ENCODE results near the gene SYNE4. TPM values are rescaled to one million over a fixed set of nuclear protein-coding genes. Genes with fewer than 3 reads are reported as not detected.
"Not testable (repeated sequence)": the region's sequence is repeated elsewhere in the genome, so short reads cannot be mapped to it uniquely, and the experiment has no call there.

The SYNE4 gene
- total and polyA plus RNA-seq, 2 experiments from 2014 or later: 6.3 to 8.7 TPM

DNA sequence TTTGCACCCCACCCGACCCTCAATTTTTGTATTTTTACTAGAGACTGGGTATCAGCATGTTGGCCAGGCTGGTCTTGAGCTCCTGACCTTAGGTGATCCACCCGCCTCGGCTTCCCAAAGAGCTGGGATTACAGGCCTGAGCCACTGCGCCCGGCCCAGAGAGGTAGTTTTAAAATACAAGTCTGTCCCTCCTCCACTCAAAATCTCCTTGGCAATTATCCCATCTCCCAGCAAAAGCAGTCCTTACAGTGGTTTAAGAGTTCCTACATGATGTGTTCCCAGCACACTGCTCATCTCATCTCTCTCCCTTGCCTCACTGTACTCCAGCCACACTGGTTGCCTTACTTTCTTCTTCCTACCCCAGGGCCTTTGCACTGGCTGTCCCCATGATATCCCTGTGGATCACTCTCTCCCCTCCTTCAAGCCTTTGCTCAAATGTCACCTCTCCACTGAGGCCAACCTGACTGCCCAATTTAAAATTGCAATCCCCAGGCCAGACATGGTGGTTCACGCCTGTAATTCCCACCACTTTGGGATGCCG is 48.1 kb downstream of the SYNE4 start:
- H3K27me3 ChIP-seq: peaks cover 54% of the 10 kb centered on the region
- no peak for DNase-seq (ENCODE audit: low read depth in 1 of 2, low spot score in 1 of 2)
- no peaks in the 10 kb centered on the region for H3K36me3 ChIP-seq
- H3K4me1 ChIP-seq (ENCODE audit: low read depth): no peaks in the 10 kb centered on the region
- H3K4me3 ChIP-seq: no peak overlapping the region
- H3K9me3 ChIP-seq (ENCODE audit: low read depth): no peaks in the 10 kb centered on the region
- TF ChIP-seq, protein P1, sequence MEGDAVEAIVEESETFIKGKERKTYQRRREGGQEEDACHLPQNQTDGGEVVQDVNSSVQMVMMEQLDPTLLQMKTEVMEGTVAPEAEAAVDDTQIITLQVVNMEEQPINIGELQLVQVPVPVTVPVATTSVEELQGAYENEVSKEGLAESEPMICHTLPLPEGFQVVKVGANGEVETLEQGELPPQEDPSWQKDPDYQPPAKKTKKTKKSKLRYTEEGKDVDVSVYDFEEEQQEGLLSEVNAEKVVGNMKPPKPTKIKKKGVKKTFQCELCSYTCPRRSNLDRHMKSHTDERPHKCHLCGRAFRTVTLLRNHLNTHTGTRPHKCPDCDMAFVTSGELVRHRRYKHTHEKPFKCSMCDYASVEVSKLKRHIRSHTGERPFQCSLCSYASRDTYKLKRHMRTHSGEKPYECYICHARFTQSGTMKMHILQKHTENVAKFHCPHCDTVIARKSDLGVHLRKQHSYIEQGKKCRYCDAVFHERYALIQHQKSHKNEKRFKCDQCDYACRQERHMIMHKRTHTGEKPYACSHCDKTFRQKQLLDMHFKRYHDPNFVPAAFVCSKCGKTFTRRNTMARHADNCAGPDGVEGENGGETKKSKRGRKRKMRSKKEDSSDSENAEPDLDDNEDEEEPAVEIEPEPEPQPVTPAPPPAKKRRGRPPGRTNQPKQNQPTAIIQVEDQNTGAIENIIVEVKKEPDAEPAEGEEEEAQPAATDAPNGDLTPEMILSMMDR (IDR thresholded peaks at IDR 0.05; ENCODE audit: low read depth, low read length): no peak
- H3K27ac ChIP-seq: no peak overlapping the region

DNA sequence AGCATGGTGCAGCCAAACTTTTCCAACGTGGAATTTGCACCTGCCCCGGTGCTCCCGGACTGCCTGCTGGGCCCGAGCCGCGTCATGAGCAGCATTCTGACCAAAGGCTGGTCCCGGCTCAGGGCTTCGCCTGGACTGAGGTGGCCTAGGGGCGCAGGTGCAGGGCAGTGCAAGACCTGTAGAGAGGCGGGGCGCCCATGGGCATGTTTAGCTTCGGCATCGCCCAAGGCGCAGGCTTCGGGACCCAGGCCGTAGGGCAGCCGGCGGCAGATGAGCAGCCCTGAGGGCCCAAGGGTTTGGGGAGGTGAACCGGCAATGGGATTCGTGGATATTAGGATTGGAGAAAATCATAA is 48.7 kb downstream of the SYNE4 start:
- no peaks in the 10 kb centered on the region for H3K9me3 ChIP-seq (ENCODE audit: low read depth)
- H3K27ac ChIP-seq: no peak overlapping the region
- H3K27me3 ChIP-seq: peaks cover 54% of the 10 kb centered on the region
- no peaks in the 10 kb centered on the region for H3K36me3 ChIP-seq
- H3K4me3 ChIP-seq: no peak overlapping the region
- no peak for DNase-seq (ENCODE audit: low read depth in 1 of 2, low spot score in 1 of 2)
- no peaks in the 10 kb centered on the region for H3K4me1 ChIP-seq (ENCODE audit: low read depth)
- TF ChIP-seq, protein P1 (IDR thresholded peaks at IDR 0.05; ENCODE audit: low read depth, low read length): no peak

DNA sequence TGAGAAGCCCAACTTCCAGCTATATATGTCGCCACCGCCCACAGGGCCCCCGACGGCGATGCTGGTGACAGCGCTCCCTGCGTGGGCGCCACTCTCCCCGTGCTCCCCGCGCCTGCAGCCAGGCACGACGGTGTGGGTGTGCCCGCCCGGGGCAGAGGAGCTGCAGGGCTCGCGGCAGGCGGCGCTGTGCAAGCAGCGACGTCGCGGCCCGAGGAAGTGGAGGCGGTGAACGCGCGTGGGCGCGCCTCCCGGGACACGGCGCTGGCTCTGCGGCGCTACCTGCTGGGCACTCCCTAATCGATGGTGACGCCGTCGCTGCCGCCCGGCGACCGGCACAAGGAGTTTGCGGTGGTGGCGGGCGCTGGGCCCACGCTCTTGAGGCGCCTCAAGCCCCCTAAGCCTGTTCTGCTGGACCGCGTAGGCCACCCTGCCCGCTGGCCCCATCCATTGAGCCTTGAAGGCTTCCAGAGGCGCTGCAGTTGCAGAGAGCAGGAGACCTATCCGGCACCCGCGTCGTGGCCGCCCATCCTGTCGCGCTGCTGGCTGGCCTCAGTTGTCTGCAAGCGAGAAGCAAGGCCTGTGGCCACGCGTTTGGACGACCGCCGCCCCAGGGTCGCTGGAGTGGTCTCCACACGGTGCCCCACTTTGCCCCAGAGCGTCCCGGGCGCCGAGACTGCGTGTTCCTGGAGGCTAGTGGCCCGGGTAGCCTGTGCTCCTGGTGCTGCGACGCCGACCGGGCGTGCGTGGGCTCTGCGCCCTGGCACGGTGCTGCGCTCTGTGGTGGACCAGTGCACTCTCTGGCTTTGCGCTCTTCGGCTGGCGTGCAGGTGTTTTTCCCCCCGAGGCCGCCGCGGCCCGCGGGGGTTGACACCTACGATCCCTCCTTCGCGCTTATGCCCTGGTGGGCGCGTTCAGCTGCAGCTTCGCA is 49.3 kb downstream of the SYNE4 start:
- TF ChIP-seq, protein P1 (IDR thresholded peaks at IDR 0.05; ENCODE audit: low read depth, low read length): peak; percentile 36
- Histone ChIP-seq H3K4me1 (ENCODE audit: low read depth) (no peaks in the 10 kb centered on the region), H3K9me3 (ENCODE audit: low read depth) (no peaks in the 10 kb centered on the region), H3K27ac (no peak overlapping the region), H3K36me3 (no peaks in the 10 kb centered on the region), H3K4me3 (no peak overlapping the region), H3K27me3 (peaks cover 54% of the 10 kb centered on the region)
- no peak for DNase-seq (ENCODE audit: low read depth in 1 of 2, low spot score in 1 of 2)

DNA sequence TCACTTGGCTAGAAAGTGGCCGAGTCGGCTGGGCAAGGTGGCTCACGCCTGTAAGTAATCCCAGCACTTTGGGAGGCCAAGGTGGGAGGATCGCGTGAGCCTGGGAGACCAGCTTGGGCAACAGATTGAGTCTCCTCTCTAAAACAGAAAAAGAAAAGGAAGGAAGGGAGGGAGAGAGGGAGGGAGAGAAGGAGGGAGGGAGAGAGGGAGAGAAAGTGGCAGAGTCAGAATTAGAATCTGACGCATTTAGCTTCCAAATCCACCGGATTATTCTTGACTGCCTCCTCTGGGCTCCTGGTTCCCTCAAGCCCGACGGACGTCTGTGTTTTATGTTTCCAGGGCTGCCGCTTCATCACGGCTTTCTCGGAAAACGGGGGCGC is 50.0 kb downstream of the SYNE4 start:
- Histone ChIP-seq H3K4me1 (ENCODE audit: low read depth) (no peaks in the 10 kb centered on the region), H3K4me3 (no peak overlapping the region), H3K27ac (no peak overlapping the region), H3K36me3 (no peaks in the 10 kb centered on the region), H3K9me3 (ENCODE audit: low read depth) (no peaks in the 10 kb centered on the region), H3K27me3 (peaks cover 54% of the 10 kb centered on the region)
- TF ChIP-seq, protein P1 (IDR thresholded peaks at IDR 0.05; ENCODE audit: low read depth, low read length): no peak
- no peak for DNase-seq (ENCODE audit: low read depth in 1 of 2, low spot score in 1 of 2)

DNA sequence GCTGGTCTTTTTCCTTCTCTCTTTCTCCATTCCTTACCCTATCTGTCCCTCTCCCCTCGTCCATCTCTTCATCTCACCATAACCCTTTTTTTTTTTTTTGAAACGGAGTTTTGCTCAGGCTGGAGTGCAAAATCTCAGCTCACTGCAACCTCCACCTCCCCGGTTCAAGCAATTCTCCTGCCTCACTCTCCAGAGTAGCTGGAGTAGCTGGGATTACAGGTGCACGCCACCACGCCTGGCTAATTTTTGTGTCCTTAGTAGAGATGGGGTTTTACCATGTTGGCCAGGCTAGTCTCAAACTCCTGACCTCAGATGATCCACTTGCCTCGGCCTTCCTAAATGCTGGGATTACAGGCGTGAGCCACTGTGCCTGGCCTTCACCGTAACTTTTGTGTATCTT is 51.2 kb downstream of the SYNE4 start:
- not testable (repeated sequence) for H3K27ac ChIP-seq; H3K4me1 ChIP-seq (ENCODE audit: low read depth); H3K36me3 ChIP-seq; H3K4me3 ChIP-seq; DNase-seq (ENCODE audit: low read depth in 1 of 2, low spot score in 1 of 2); H3K9me3 ChIP-seq (ENCODE audit: low read depth)
- peaks cover 54% of the 10 kb centered on the region for H3K27me3 ChIP-seq

Data from cardiac muscle cell (in vitro differentiated cells and primary cell).